EH (cell line): ENCODE measurements around the gene AIG1.
"Not testable (repeated sequence)": the region's sequence is repeated elsewhere in the genome, so short reads cannot be mapped to it uniquely, and the experiment has no call there.

ENCODE experiments used
- DNase-seq: peaks from one replicate; pipeline ENCODE4 v3.0.0-alpha.2; 2015; ENCODE audit warnings: low read depth

The AIG1 gene

GRCh38 chr6:143058987-143059386 is 1.7 kb upstream of the AIG1 start:
- DNase-seq: no peak

- DNase-seq: peak; percentile 80
Observed at GRCh38 chr6:143059663-143060353, 881 bp upstream of the AIG1 start.

GRCh38 chr6:143060354-143060805 is 309 bp upstream of the AIG1 start:
- DNase-seq: peak; percentile 86

GRCh38 chr6:143061597-143062385 is 1.1 kb downstream of the AIG1 start:
- no peak for DNase-seq

- no peak for DNase-seq
Observed at GRCh38 chr6:143062551-143062950, 1.9 kb downstream of the AIG1 start.

- peak; percentile 6 for DNase-seq
Observed at GRCh38 chr6:143063631-143064030, 2.9 kb downstream of the AIG1 start.

GRCh38 chr6:143064271-143064670 is 3.6 kb downstream of the AIG1 start:
- no peak for DNase-seq

GRCh38 chr6:143064951-143065683 is 4.4 kb downstream of the AIG1 start:
- DNase-seq: peak; percentile 44

GRCh38 chr6:143068001-143068400 is 7.3 kb downstream of the AIG1 start:
- DNase-seq: peak; percentile 31

GRCh38 chr6:143074101-143074500 is 13.4 kb downstream of the AIG1 start:
- no peak for DNase-seq

GRCh38 chr6:143074670-143075318 is 14.1 kb downstream of the AIG1 start:
- DNase-seq: no peak

GRCh38 chr6:143078468-143079324 is 18.0 kb downstream of the AIG1 start:
- DNase-seq: no peak

GRCh38 chr6:143079325-143079640 is 18.6 kb downstream of the AIG1 start:
- no peak for DNase-seq

GRCh38 chr6:143082274-143082673 is 21.6 kb downstream of the AIG1 start:
- not testable (repeated sequence) for DNase-seq

GRCh38 chr6:143084019-143084418 is 23.3 kb downstream of the AIG1 start:
- not testable (repeated sequence) for DNase-seq

GRCh38 chr6:143087335-143087734 is 26.6 kb downstream of the AIG1 start:
- DNase-seq: not testable (repeated sequence)

- peak; percentile 20 for DNase-seq
Observed at GRCh38 chr6:143087856-143088255, 27.2 kb downstream of the AIG1 start.

- DNase-seq: no peak
Observed at GRCh38 chr6:143090314-143091044, 29.8 kb downstream of the AIG1 start.

- no peak for DNase-seq
Observed at GRCh38 chr6:143092768-143093167, 32.1 kb downstream of the AIG1 start.

GRCh38 chr6:143093290-143093689 is 32.6 kb downstream of the AIG1 start:
- DNase-seq: no peak

GRCh38 chr6:143096403-143096802 is 35.7 kb downstream of the AIG1 start:
- DNase-seq: no peak
